HG02885 (cell line): ENCODE data around the gene ARNT2.

Source experiments
- ATAC-seq: cut with Tn5 transposase; IDR thresholded peaks from one replicate; pipeline ENCODE4 v1.9.1; 2021; ENCODE audit warnings: mild to moderate bottlenecking; ENCODE audit not compliant: unreplicated experiment, poor library complexity

ARNT2 gene

GRCh38 chr15:80440024-80440423 is 35.8 kb downstream of the ARNT2 start:
- ATAC-seq = no peak

DNA sequence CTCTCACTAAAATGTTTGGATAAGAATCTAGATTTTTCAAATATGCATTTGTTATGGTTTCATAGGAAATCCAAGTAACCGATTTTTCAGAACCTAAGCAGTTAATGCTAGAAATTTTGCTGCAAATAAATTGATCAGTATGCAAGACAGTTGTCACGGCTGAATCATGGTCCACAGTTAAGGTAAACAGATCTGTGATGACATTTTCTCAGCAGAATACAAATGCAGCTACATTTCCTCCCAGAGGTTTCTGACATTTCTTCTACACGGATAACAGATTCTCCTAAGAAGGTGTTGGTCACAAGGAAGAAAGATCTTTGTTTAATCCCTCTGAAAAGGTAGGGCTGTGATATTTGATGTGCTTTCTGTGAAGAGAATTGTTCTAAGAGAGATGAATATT is 36.9 kb downstream of the ARNT2 start:
- ATAC-seq = no peak

DNA sequence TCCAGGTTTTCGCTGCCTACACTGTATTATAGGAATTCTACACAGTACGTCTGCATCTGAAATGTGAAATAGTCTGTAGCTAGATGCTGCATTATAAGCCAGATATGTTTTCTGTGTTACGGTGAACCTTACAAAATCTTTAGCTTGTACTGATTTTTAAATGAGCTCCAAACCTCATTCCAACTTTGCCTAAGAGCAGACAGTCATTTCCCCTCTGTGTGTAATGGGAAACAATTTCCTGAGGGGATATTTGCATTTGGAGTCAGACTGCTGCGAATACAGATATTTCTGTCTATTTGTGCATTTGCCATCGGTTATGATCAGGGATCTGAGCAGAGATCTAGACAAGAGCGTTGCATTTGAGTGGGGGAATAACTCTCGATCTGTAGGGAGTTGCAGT is 37.5 kb downstream of the ARNT2 start:
- ATAC-seq = no peak

DNA sequence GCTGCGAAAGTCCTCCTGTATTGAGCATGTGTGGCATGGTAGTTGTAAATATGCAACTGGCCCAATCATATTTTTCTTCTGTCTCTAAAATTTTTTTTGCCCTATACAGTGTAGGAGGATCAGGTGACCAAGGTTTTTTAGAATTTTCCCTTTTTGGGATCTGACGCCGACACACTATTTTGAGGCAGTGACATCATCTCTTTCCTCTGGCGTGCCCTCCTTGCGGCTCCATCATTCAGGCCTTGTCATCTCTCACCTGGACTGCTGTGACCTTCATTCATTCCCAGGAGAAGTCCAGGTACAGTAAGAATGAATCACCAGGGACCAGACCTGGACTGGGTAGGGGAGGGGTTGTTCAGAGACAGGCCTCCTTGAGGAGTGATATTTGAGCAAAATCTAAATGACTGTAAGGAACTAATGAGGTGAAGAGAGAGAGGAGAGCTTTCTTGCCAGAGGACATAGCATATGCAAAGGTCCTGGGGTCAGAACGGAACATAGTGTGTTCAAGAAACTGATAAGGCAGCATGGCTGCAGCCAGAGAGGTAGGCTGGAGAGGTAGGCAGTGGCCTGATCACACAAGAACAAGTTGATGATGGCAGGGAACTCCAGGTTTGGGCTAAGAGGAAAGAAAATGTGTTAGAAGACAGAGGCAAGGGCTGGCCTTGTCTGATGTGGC is 38.7 kb downstream of the ARNT2 start:
- ATAC-seq = no peak

DNA sequence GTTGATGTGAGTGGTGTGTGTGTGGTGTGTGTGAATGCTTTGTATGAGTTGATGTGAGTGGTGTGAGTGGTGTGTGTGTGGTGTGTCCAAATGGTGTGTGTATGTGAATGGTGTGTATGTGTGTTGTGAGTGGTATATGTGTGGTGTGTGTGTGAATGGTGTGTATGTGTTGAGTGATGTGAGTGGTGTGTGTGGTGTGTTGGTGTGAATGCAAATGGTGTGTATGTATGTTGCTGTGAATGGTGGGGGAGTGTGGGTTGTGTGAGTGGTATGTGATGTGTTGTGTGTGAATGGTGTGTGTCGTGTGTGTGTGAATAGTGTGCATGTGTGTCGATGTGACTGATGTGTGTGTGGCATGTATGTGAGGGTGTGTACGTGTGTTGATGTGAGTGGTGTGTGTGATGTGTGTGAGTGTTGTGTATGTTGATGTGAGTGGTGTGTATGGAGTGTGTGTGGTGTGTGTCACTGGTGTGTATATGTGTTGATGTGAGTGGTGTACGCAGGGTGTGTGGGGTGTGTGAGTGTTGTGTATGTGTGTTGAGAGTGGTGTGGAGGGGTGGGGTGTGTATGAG is 40.6 kb downstream of the ARNT2 start:
- no peak for ATAC-seq

- no peak for ATAC-seq
Observed at GRCh38 chr15:80445300-80446041, 41.3 kb downstream of the ARNT2 start.

- ATAC-seq = no peak
Observed at GRCh38 chr15:80447077-80447476, 42.9 kb downstream of the ARNT2 start.

- no peak for ATAC-seq
Observed at GRCh38 chr15:80449825-80450224, 45.6 kb downstream of the ARNT2 start.

DNA sequence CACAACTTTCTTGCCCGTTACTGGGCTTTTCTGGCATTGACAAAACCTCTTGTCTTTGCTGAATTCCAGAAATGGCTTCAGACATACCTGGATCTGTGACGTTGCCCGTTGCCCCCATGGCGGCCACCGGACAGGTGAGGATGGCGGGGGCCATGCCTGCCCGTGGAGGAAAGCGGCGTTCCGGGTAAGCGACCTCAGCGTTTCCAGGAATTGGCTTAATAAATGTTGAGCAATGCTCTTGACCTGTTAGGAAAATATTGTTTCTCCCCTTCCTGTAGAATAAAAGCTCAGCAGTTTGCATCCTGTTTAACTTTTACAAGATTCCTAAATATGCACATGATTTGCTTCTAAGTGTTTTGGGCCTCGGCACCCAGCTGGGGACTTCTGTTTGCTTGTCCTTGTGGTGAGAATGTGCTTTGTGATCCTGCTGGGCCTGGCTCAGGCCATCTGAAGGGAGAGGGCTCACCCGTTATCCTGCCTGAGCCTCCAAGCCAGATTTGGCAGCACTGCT is 46.7 kb downstream of the ARNT2 start:
- ATAC-seq = no peak

DNA sequence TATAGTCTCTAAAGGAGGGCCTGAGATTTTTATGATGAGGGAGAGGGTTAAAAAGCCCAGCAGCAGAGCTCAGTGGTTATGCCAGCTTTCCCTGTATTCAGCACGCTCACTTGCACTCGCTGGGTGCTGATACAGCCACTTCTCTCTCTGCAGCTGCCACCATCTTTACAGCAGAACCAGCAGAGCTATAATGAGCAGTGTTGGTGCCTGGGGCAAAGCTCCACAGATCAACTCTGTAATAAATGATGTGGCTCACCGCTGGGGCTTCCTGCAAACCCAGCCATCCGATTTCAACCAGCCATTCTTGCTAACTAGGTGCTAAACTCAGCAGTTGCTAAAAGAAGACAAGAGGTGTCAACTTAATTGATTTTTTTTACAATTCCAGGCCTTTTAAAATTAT is 48.0 kb downstream of the ARNT2 start:
- no peak for ATAC-seq

DNA sequence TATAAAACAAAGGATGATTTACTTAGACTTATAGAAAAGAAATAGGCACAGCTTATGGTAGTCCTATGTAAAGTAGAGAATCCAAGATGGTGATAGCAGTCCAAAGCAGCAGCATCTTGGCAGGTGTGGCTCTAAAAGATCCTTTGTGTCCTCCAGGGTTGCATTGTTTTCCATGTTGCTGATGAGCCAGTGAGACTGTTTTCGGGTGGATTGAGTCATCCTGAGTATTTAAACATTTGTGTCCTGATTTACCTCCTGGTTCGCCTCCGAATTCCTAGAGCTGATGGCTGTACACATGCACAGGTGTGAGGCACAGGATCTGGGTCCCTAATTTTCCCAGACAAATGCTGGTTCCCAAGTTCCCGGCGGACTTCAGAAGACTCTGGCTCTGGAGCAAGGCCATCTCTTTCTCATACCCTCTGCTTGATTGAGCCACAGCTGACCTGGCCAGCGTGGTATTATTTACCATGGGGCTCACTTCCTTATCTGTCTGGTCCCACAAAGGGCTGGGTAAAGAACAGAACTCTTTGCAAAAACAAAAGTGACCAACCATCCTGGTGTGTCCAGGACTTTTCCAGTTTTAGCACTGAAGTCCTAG is 51.0 kb downstream of the ARNT2 start:
- no peak for ATAC-seq

- ATAC-seq = peak; percentile 61
Observed at GRCh38 chr15:80455668-80456442, 51.7 kb downstream of the ARNT2 start.

DNA sequence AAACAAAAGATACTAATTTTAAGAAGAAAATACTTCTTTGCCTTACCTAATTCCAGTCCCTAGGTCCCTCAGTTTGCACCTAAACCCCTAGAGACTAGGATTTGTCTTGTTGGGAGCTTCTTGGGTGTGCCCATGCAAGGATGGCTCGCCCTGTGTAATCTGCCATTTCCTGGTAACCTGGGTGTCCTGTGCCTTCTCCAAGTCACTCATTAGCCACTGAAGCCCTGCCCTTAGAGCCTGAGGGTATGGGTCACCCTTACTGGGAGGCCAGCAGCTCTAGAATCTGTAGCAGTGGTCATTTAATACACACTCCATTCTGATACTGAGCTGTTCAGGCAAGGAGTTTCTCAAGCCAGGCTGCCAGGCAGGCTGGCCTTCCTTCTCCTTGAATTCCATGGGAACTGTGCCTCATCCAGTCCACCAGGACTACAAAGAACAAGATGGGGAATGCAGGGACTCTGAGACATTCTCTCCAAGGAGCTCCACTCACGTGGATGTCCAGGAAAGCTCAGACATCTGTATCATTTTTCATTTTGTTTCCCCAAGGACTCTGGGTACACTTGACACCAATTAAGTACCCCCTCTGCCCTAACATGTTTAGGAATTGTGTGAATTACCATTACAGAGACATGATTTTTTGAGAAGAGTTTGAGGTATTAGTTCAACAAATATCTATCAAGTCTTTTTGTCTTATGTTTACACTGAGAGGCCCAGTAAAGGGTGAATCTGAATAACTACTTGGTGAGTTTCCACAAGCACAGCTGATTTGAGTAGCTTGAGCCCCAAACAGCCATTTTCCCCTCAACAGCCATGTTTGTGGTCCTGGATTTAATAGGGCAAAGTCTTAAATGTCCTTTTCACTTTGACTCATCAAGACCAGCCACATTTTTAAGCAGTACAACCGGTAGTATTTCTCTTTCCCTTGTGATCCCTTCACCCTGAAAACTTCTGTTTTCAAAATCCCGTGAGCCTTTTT is 52.6 kb downstream of the ARNT2 start:
- ATAC-seq = no peak

GRCh38 chr15:80457896-80458295 is 53.7 kb downstream of the ARNT2 start:
- no peak for ATAC-seq

- ATAC-seq = no peak
Observed at GRCh38 chr15:80458580-80458979, 54.4 kb downstream of the ARNT2 start.

DNA sequence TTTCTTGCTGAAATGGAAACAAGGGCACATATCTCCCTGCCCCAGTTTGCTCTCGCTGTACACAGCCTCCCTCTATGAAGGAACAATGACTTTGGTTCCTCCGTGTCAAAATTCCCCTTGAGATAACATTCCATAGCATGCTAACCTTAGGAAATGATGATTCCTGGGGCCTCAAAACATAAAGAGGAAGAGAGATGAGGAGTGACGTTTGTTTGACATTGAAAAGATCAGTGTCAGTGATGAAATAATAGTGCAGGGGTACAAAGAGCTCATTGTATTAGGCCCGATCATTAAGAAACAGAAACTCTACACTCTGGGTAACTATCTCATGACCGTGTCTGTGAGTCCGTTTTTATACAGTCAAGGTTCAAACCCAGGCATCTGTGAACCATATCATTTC is 55.2 kb downstream of the ARNT2 start:
- no peak for ATAC-seq

DNA sequence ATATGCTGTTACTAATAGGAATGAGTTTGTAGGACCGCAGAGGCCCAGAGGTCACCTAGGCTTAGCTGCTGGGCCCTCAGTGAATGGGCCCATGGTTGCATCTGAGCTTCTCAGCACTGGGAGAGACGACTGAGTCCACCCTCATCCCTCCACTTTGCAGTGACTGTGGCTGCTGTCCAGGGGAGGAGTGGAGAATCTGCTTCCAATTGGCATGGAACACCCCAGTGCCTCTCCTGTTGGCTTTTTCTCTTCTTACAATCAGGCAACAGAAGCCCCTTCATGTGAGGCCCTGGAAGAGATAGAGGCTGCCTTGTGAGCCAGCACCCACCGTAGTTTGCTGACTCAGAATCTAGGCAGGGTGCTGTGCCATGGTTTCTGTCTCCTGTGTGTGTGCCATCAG is 55.6 kb downstream of the ARNT2 start:
- ATAC-seq = no peak

GRCh38 chr15:80461356-80462095 is 57.3 kb downstream of the ARNT2 start:
- no peak for ATAC-seq

- no peak for ATAC-seq
Observed at GRCh38 chr15:80462111-80462510, 57.9 kb downstream of the ARNT2 start.
